ENCODE results near the gene CDKL4. TPM values are rescaled to one million over a fixed set of nuclear protein-coding genes. Genes with fewer than 3 reads are reported as not detected.

CDKL4 gene
- total RNA-seq, 1 experiment from 2014 or later = not detected

DNA sequence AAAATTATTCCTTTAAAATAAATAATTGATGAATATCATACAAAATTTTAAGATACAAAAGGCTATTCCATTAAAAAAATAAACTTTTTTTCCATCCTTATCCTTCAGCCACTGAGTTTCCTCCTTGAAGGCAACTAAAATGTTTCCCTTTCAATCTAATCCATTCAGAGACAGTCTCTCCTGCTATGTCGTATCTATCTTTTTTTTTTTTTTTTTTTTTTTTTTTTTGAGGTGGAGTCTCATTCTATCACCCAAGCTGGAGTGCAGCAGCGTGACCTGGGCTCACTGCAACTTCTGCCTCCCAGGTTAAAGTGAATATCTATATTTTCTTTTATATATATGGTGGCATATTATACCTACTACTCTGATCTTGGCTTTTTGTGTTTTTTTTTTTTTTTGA is 91.3 kb downstream of the CDKL4 start:
- H3K27me3 ChIP-seq (ENCODE audit: insufficient read depth, low read depth) = no peaks in the 10 kb centered on the region
- BruUV-seq (replicated peaks) = no TSS peak
- CTCF ChIA-PET = no interaction called here
- H3K27ac ChIP-seq = no peak overlapping the region
- TF ChIP-seq EZH2 (IDR thresholded peaks at IDR 0.05; ENCODE audit: low read depth) (no peak), CTCF (conservative IDR thresholded peaks at IDR 0.05) (no peak)
- no peak overlapping the region for H2AFZ ChIP-seq
- no peaks in the 10 kb centered on the region for H3K79me2 ChIP-seq (ENCODE audit: low read depth)
- peaks cover 4% of the 10 kb centered on the region for H3K9me2 ChIP-seq (ENCODE audit: insufficient read depth)
- peaks cover 10% of the 10 kb centered on the region for H3K4me1 ChIP-seq (replicated peaks; ENCODE audit: insufficient read depth)
- no peak overlapping the region for H3K4me3 ChIP-seq
- POLR2A ChIA-PET (ENCODE audit: unreplicated experiment) = no interaction called here
- no peak for DNase-seq
- no peaks in the 10 kb centered on the region for H3K9me3 ChIP-seq (ENCODE audit: insufficient read depth, low read depth)
- H3F3A ChIP-seq (ENCODE audit: insufficient read depth, low read depth) = 0 out of 2 replicates have a peak, but pooled peaks cover 7% of the 10 kb centered on the region
- H4K20me1 ChIP-seq (ENCODE audit: insufficient read depth) = no peaks in the 10 kb centered on the region
- no peaks in the 10 kb centered on the region for H3K36me3 ChIP-seq (ENCODE audit: low read depth)
- no peak overlapping the region for H3K4me2 ChIP-seq
- intact Hi-C loops (cut with micrococcal nuclease; ENCODE audit: unreplicated experiment) = no loop called here

GRCh38 chr2:39150890-39151497 is 92.8 kb downstream of the CDKL4 start:
- intact Hi-C loops (cut with micrococcal nuclease; ENCODE audit: unreplicated experiment) = no loop called here
- Histone ChIP-seq H4K20me1 (ENCODE audit: insufficient read depth) (no peaks in the 10 kb centered on the region), H3F3A (ENCODE audit: insufficient read depth, low read depth) (0 out of 2 replicates have a peak, but pooled peaks cover 7% of the 10 kb centered on the region), H3K9me2 (ENCODE audit: insufficient read depth) (peaks cover 4% of the 10 kb centered on the region), H3K36me3 (ENCODE audit: low read depth) (no peaks in the 10 kb centered on the region), H3K9me3 (ENCODE audit: insufficient read depth, low read depth) (no peaks in the 10 kb centered on the region), H3K4me3 (no peak overlapping the region), H3K79me2 (ENCODE audit: low read depth) (no peaks in the 10 kb centered on the region), H2AFZ (no peak overlapping the region), H3K27ac (no peak overlapping the region), H3K4me1 (replicated peaks; ENCODE audit: insufficient read depth) (peaks cover 10% of the 10 kb centered on the region), H3K27me3 (ENCODE audit: insufficient read depth, low read depth) (no peaks in the 10 kb centered on the region), H3K4me2 (no peak overlapping the region)
- TF ChIP-seq EZH2 (IDR thresholded peaks at IDR 0.05; ENCODE audit: low read depth) (no peak), CTCF (conservative IDR thresholded peaks at IDR 0.05) (no peak)
- ChIA-PET POLR2A (ENCODE audit: unreplicated experiment) (no interaction called here), CTCF (no interaction called here)
- DNase-seq = no peak
- BruUV-seq (replicated peaks) = no TSS peak

DNA sequence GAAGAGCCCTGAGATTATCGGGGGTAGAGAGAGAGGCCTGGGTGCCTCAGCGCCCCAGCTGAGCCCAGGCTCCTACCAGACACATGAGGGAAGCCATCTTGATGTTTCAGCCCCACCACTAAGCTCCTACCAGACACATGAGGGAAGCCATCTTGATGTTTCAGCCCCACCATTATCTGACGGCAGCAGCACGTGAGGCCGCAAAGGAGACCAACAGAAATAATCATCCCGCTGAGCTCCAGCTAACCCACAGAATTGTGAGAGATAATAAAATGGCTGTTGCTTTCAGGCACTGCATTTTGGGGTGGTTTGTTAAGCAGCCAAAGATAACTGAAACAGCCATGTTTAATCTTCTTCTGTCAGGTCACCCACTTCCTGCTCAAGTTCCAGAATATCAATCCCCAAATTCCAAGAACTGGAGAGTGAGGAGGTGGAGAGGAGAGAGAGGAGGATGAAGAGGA is 93.6 kb downstream of the CDKL4 start:
- intact Hi-C loops (cut with micrococcal nuclease; ENCODE audit: unreplicated experiment) = no loop called here
- TF ChIP-seq EZH2 (IDR thresholded peaks at IDR 0.05; ENCODE audit: low read depth) = no peak
- TF ChIP-seq CTCF (conservative IDR thresholded peaks at IDR 0.05) = no peak
- no peak for DNase-seq
- no TSS peak for BruUV-seq (replicated peaks)
- H3K9me2 ChIP-seq (ENCODE audit: insufficient read depth) = peaks cover 4% of the 10 kb centered on the region
- no peaks in the 10 kb centered on the region for H4K20me1 ChIP-seq (ENCODE audit: insufficient read depth)
- H3F3A ChIP-seq (ENCODE audit: insufficient read depth, low read depth) = 0 out of 2 replicates have a peak, but pooled peaks cover 7% of the 10 kb centered on the region
- no peak overlapping the region for H3K27ac ChIP-seq
- H3K79me2 ChIP-seq (ENCODE audit: low read depth) = no peaks in the 10 kb centered on the region
- ChIA-PET POLR2A (ENCODE audit: unreplicated experiment) (no interaction called here), CTCF (no interaction called here)
- no peak overlapping the region for H3K4me3 ChIP-seq
- H3K4me2 ChIP-seq = no peak overlapping the region
- H3K27me3 ChIP-seq (ENCODE audit: insufficient read depth, low read depth) = no peaks in the 10 kb centered on the region
- H3K36me3 ChIP-seq (ENCODE audit: low read depth) = no peaks in the 10 kb centered on the region
- H2AFZ ChIP-seq = peak overlapping the region; percentile 48
- no peaks in the 10 kb centered on the region for H3K9me3 ChIP-seq (ENCODE audit: insufficient read depth, low read depth)
- peaks cover 10% of the 10 kb centered on the region for H3K4me1 ChIP-seq (replicated peaks; ENCODE audit: insufficient read depth)
